Measurements from ENCODE around the gene MARCHF3. TPM values are rescaled to one million over a fixed set of nuclear protein-coding genes. Genes with fewer than 3 reads are reported as not detected.

Gene MARCHF3, protein sequence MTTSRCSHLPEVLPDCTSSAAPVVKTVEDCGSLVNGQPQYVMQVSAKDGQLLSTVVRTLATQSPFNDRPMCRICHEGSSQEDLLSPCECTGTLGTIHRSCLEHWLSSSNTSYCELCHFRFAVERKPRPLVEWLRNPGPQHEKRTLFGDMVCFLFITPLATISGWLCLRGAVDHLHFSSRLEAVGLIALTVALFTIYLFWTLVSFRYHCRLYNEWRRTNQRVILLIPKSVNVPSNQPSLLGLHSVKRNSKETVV
- total RNA-seq: 20.0 and 22.3 TPM in 2 replicates

DNA sequence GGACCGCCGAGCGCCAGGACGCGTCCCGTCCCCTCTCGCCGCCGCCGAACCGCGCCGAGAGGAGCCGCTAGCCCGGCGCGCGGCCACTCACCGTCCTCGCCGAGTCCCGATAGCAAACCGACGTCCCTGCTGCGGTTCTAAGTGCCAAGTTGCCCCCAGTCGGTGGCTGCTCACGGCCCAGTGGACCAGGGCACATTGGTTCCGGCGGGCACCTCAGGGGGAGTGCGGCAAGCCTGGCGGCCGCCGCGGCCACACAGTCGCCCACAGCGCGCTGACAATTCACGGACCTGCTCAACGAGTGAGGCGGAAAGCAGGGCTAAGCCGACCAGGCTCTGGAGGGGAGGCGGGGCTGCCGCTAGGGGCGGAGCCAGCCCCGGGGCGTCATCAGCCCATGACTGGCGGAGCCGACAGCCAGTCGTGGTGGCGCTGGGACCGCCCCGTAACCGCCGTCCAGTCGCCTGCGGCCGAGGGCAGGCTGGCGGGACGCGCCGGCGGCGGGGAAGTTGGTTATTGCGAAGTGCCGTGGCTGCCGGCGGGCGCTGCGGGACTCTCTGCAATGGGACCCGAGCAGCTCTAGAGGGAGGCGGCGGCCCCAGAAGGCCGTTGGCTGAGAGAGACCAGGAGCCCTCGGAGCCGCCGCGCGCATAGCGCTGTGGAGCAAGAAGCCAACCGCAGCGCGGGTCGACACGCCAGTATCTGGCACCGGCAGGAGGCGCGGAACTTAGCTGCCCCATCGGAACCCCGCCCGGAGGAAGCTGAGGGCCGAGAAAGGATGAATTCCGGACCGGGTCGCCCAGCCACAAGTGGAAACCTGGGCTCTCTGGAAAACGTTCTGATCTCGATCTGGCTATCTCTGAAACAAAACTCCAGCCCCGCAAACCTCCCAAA, at the start of gene MARCHF3:
MARCHF3 (minus strand) TSS at position 300 of the 888 bp plus-strand sequence. CDS start 112,387 bp downstream, outside the sequence.

DNA sequence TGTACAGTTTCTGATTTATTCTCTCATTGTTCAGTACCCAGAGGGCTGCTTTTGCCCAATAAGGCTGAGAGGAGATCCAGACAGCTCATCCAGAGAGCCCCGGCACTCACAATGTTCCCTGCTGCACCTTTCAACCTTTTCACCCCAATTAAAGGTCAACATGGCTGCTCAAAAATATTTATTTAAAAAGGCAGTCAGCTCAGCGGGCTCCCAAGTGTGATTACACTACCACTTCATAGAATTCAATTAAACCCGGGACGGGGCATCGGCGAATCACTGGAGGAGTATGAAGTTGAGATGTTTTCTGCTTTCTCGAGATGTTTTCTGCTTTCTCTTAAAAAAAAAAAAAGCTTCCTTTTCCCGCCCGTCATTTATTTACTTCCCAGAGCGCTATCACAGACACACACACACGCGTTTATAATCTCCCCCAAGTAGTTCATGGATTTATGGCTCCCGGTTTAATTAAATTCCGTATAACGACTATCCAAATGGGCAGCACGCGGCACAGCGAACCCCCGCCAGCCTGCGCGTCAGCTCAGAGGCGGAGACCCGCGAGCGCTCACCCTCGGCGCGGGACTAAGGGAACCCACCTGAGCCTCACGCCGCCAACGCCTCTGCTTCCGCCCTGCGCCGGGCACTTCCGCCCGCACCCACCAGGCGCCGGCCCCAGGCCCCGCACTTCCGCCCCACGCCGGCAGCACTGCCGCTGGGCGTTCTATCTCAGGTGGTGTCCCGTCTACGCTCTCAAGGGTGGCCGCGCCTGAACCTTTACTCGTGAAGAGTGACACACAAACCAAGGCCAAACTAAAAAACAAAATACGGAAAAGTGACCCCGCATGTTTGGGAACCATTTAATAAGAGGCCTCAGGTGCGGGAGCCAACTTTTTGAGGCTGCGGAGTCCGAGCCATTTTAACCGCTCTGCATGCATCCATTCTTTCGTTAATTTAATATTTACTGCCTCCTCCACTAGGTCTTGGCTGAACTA, 42.8 kb upstream of the MARCHF3 start, which contains the start of gene C5orf63:
C5orf63 (minus strand) TSS at position 642 of the 986 bp plus-strand sequence. CDS start 14,507 bp downstream, outside the sequence.

Other genes starting within 250 kb of the MARCHF3 start
- gene C5orf63, start 42.9 kb upstream of the MARCHF3 start, total RNA-seq: 2.0 TPM in 2 replicates